Stimulated activated naive CD4-positive, alpha-beta T cell (primary cell): ENCODE measurements around the gene RPL39.
"Not testable (repeated sequence)": the region's sequence is repeated elsewhere in the genome, so short reads cannot be mapped to it uniquely, and the experiment has no call there.

Experiments used
- DNase-seq, 6 experiments: peaks; one replicate each; lab custom pipeline; 2025; lab: John Stamatoyannopoulos, UW

RPL39 gene

GRCh38 chrX:119763181-119763580 is 28.2 kb downstream of the RPL39 start:
- DNase-seq = no peak

GRCh38 chrX:119762718-119763117 is 28.7 kb downstream of the RPL39 start:
- no peak for DNase-seq

GRCh38 chrX:119760026-119760877 is 31.2 kb downstream of the RPL39 start:
- DNase-seq = no peak

- DNase-seq = no peak
Observed at GRCh38 chrX:119759248-119759766, 32.1 kb downstream of the RPL39 start.

- peak; percentile 3 to 48 (median 20) for DNase-seq
Observed at GRCh38 chrX:119758731-119759247, 32.6 kb downstream of the RPL39 start.

- DNase-seq = peak in 5 of 6 experiments; percentile 3 to 48 (median 34)
Observed at GRCh38 chrX:119757979-119758730, 33.3 kb downstream of the RPL39 start, which contains the start of gene SOWAHD. Gene SOWAHD, plus strand, starts transcription at chrX:119758588. Its CDS starts 80 bp downstream, at chrX:119758668.

- DNase-seq = no peak
Observed at GRCh38 chrX:119757646-119757978, 33.8 kb downstream of the RPL39 start.

- peak in 2 of 6 experiments; percentile 1 to 14 for DNase-seq
Observed at GRCh38 chrX:119756926-119757635, 34.3 kb downstream of the RPL39 start.

GRCh38 chrX:119755981-119756533 is 35.4 kb downstream of the RPL39 start:
- DNase-seq = peak; percentile 6 to 74 (median 44)

GRCh38 chrX:119753639-119754257 is 37.7 kb downstream of the RPL39 start:
- DNase-seq = peak; percentile 20 to 87 (median 61)

- DNase-seq = no peak
Observed at GRCh38 chrX:119753001-119753400, 38.4 kb downstream of the RPL39 start.

- DNase-seq = not testable (repeated sequence)
Observed at GRCh38 chrX:119750751-119751150, 40.7 kb downstream of the RPL39 start.

- not testable (repeated sequence) for DNase-seq
Observed at GRCh38 chrX:119750131-119750530, 41.3 kb downstream of the RPL39 start.

GRCh38 chrX:119745283-119745848 is 46.1 kb downstream of the RPL39 start:
- no peak for DNase-seq

- no peak for DNase-seq
Observed at GRCh38 chrX:119738742-119739141, 52.7 kb downstream of the RPL39 start.
